AG04450 (cell line): ENCODE results near the gene ST8SIA5. TPM values are rescaled to one million over a fixed set of nuclear protein-coding genes. Genes with fewer than 3 reads are reported as not detected.

Experiments used
- CTCF ChIA-PET: fragments of 300-600, 350-600 bp; formaldehyde crosslinking; extraction: SDS; loops from one replicate; lab custom pipeline; 2022; ENCODE audit warnings: antibody characterized with exemption, inconsistent platforms; lab: Charles Lee
- POLR2A ChIA-PET: fragments of 350-600 bp; formaldehyde crosslinking; extraction: SDS; loops from one replicate; lab custom pipeline; 2021; ENCODE audit warnings: antibody characterized with exemption, inconsistent platforms; lab: Yijun Ruan, JAX
- DNase-seq: peaks from one replicate; pipeline ENCODE4 v3.0.0-alpha.2; 2011; ENCODE audit warnings: low read depth, low spot score
- H3K27ac ChIP-seq: one replicate; pipeline ENCODE4 v1.5.1; 2012; ENCODE audit warnings: low read depth, low read length, control low read depth
- H3K27me3 ChIP-seq: one replicate; pipeline ENCODE4 v1.6.0; 2012; ENCODE audit warnings: low read length; ENCODE audit not compliant: control insufficient read depth, insufficient read depth
- H3K4me3 ChIP-seq: 2 replicates; pipeline ENCODE4 v1.5.1; 2011; ENCODE audit warnings: mild to moderate bottlenecking, low read depth, low read length, control low read depth
- H3K9me3 ChIP-seq: 2 replicates; pipeline ENCODE4 v1.5.1; 2012; ENCODE audit warnings: low read length; ENCODE audit not compliant: control insufficient read depth, insufficient read depth
- CTCF ChIP-seq: IDR thresholded peaks from 2 replicates; pipeline ENCODE4 v1.5.1; 2011; ENCODE audit warnings: low read depth, low read length, control low read depth, inconsistent platforms
- polyA plus RNA-seq: library from polyadenylated mRNA; depleted of rRNA; stranded (reverse); fragments of >200 nt; gene quantifications from 2 replicates; pipeline ENCODE4 v1.2.3, GENCODE V29; 2011

Gene ST8SIA5
- polyA plus RNA-seq, 1 experiment: not detected

GRCh38 chr18:46672062-46672970 lies 84.5 kb downstream of the ST8SIA5 start:
- Histone ChIP-seq H3K9me3 (no peaks in the 10 kb centered on the region), H3K4me3 (no peak overlapping the region), H3K27me3 (peaks cover 5% of the 10 kb centered on the region), H3K27ac (no peak overlapping the region)
- TF ChIP-seq CTCF: no peak
- ChIA-PET POLR2A (no interaction called here), CTCF (no interaction called here)
- DNase-seq: no peak

GRCh38 chr18:46668694-46669093 lies 88.2 kb downstream of the ST8SIA5 start:
- H3K9me3 ChIP-seq: no peaks in the 10 kb centered on the region
- ChIA-PET POLR2A (no interaction called here), CTCF (no interaction called here)
- peaks cover 3% of the 10 kb centered on the region for H3K27me3 ChIP-seq
- no peak overlapping the region for H3K4me3 ChIP-seq
- no peak overlapping the region for H3K27ac ChIP-seq
- DNase-seq: no peak
- TF ChIP-seq CTCF: no peak

- Histone ChIP-seq H3K4me3 (no peak overlapping the region), H3K27ac (no peak overlapping the region), H3K27me3 (peaks cover 3% of the 10 kb centered on the region), H3K9me3 (no peaks in the 10 kb centered on the region)
- no peak for DNase-seq
- CTCF ChIA-PET: no interaction called here
- no peak for TF ChIP-seq CTCF
- POLR2A ChIA-PET: no interaction called here
Measured at GRCh38 chr18:46668135-46668534, 88.7 kb downstream of the ST8SIA5 start.

- H3K9me3 ChIP-seq: no peaks in the 10 kb centered on the region
- ChIA-PET CTCF (no interaction called here), POLR2A (no interaction called here)
- H3K27me3 ChIP-seq: peaks cover 2% of the 10 kb centered on the region
- no peak overlapping the region for H3K4me3 ChIP-seq
- DNase-seq: no peak
- no peak for TF ChIP-seq CTCF
- no peak overlapping the region for H3K27ac ChIP-seq
Measured at GRCh38 chr18:46663539-46663938, 93.3 kb downstream of the ST8SIA5 start.
